ENCODE measurements around the gene ASIC3.
A peak's percentile ranks its signal among the peaks of the same experiment; 100 is the strongest.

Gene ASIC3

GRCh38 chr7:151079199-151079910 lies 31.0 kb downstream of the ASIC3 start:
- peak overlapping the region; percentile 92 for H3K9ac ChIP-seq (ENCODE audit: low read length)
- H3K4me3 ChIP-seq (ENCODE audit: low read length) = peak overlapping the region; percentile 84
- peaks cover 52% of the 10 kb centered on the region for H3K79me2 ChIP-seq (ENCODE audit: low read length)
- peaks cover 15% of the 10 kb centered on the region; the same call in 1 of the 2 replicates for H3F3A ChIP-seq (ENCODE audit: insufficient read depth, low read length)
- peaks cover 3% of the 10 kb centered on the region; the same call in 1 of the 2 replicates for H3K36me3 ChIP-seq (replicated peaks; ENCODE audit: insufficient read depth, low read length)
- no peak overlapping the region for H2AFZ ChIP-seq (ENCODE audit: low read length)
- peaks cover 19% of the 10 kb centered on the region for H3K4me1 ChIP-seq (ENCODE audit: low read length)
- no peak overlapping the region for H3K27ac ChIP-seq (ENCODE audit: low read length)
- H3K4me2 ChIP-seq (ENCODE audit: low read depth, low read length) = peak overlapping the region; percentile 71
- H3K9me2 ChIP-seq (replicated peaks; ENCODE audit: insufficient read depth, low read length) = no peaks in the 10 kb centered on the region
- no peaks in the 10 kb centered on the region for H3K9me3 ChIP-seq (replicated peaks; ENCODE audit: insufficient read depth, low read length)
- DNase-seq = no peak
- no peaks in the 10 kb centered on the region for H4K20me1 ChIP-seq (ENCODE audit: insufficient read depth, low read length)
- no peak for TF ChIP-seq EZH2 (optimal IDR thresholded peaks at IDR 0.05; ENCODE audit: low read depth, low read length)
- no peak for TF ChIP-seq CTCF (IDR thresholded peaks at IDR 0.05; ENCODE audit: low read length)
- TF ChIP-seq EZH2phosphoT487 (IDR thresholded peaks at IDR 0.05; ENCODE audit: low read length) = no peak
- H3K27me3 ChIP-seq (replicated peaks; ENCODE audit: insufficient read depth, low read length) = no peaks in the 10 kb centered on the region

GRCh38 chr7:151080067-151080521 lies 31.8 kb downstream of the ASIC3 start:
- H3K9me2 ChIP-seq (replicated peaks; ENCODE audit: insufficient read depth, low read length) = no peaks in the 10 kb centered on the region
- peaks cover 19% of the 10 kb centered on the region for H3K4me1 ChIP-seq (ENCODE audit: low read length)
- no peaks in the 10 kb centered on the region for H4K20me1 ChIP-seq (ENCODE audit: insufficient read depth, low read length)
- TF ChIP-seq EZH2phosphoT487 (IDR thresholded peaks at IDR 0.05; ENCODE audit: low read length) = no peak
- no peak for TF ChIP-seq EZH2 (optimal IDR thresholded peaks at IDR 0.05; ENCODE audit: low read depth, low read length)
- TF ChIP-seq CTCF (IDR thresholded peaks at IDR 0.05; ENCODE audit: low read length) = no peak
- peak; percentile 43 for DNase-seq
- peak overlapping the region; percentile 84 for H3K4me3 ChIP-seq (ENCODE audit: low read length)
- H3K9me3 ChIP-seq (replicated peaks; ENCODE audit: insufficient read depth, low read length) = no peaks in the 10 kb centered on the region
- H3K79me2 ChIP-seq (ENCODE audit: low read length) = peaks cover 52% of the 10 kb centered on the region
- H2AFZ ChIP-seq (ENCODE audit: low read length) = peak overlapping the region; percentile 70
- H3K27me3 ChIP-seq (replicated peaks; ENCODE audit: insufficient read depth, low read length) = no peaks in the 10 kb centered on the region
- H3K4me2 ChIP-seq (ENCODE audit: low read depth, low read length) = peak overlapping the region; percentile 71
- H3K36me3 ChIP-seq (replicated peaks; ENCODE audit: insufficient read depth, low read length) = 0 out of 2 replicates have a peak, but pooled peaks cover 3% of the 10 kb centered on the region
- peaks cover 17% of the 10 kb centered on the region; the same call in 1 of the 2 replicates for H3F3A ChIP-seq (ENCODE audit: insufficient read depth, low read length)
- H3K9ac ChIP-seq (ENCODE audit: low read length) = peak overlapping the region; percentile 92
- H3K27ac ChIP-seq (ENCODE audit: low read length) = peak overlapping the region; percentile 45; the same call in 1 of the 2 replicates

GRCh38 chr7:151080522-151081169 lies 32.3 kb downstream of the ASIC3 start, which contains the start of gene FASTK:
Gene FASTK (minus strand): TSS chr7:151080809. CDS start chr7:151080766, 43 bp downstream.
- peak within 1 kb of the TSS; percentile 70 for H2AFZ ChIP-seq (ENCODE audit: low read length)
- H3K9ac ChIP-seq (ENCODE audit: low read length) = peak within 1 kb of the TSS; percentile 92
- TF ChIP-seq EZH2phosphoT487 (IDR thresholded peaks at IDR 0.05; ENCODE audit: low read length) = no peak
- no peak for TF ChIP-seq CTCF (IDR thresholded peaks at IDR 0.05; ENCODE audit: low read length)
- TF ChIP-seq EZH2 (optimal IDR thresholded peaks at IDR 0.05; ENCODE audit: low read depth, low read length) = no peak
- H3K9me3 ChIP-seq (replicated peaks; ENCODE audit: insufficient read depth, low read length) = no peaks in the 10 kb centered on the region
- no peaks in the 10 kb centered on the region for H3K9me2 ChIP-seq (replicated peaks; ENCODE audit: insufficient read depth, low read length)
- no peaks in the 10 kb centered on the region for H3K27me3 ChIP-seq (replicated peaks; ENCODE audit: insufficient read depth, low read length)
- peak within 1 kb of the TSS; percentile 84 for H3K4me3 ChIP-seq (ENCODE audit: low read length)
- 0 out of 2 replicates have a peak, but pooled peaks cover 3% of the 10 kb centered on the region for H3K36me3 ChIP-seq (replicated peaks; ENCODE audit: insufficient read depth, low read length)
- peak; percentile 97 for DNase-seq
- H3K79me2 ChIP-seq (ENCODE audit: low read length) = peaks cover 52% of the 10 kb centered on the region
- H3K27ac ChIP-seq (ENCODE audit: low read length) = peak within 1 kb of the TSS; percentile 45; the same call in 1 of the 2 replicates
- H3K4me2 ChIP-seq (ENCODE audit: low read depth, low read length) = peak within 1 kb of the TSS; percentile 71
- H3K4me1 ChIP-seq (ENCODE audit: low read length) = peaks cover 22% of the 10 kb centered on the region
- H3F3A ChIP-seq (ENCODE audit: insufficient read depth, low read length) = peaks cover 16% of the 10 kb centered on the region; the same call in 1 of the 2 replicates
- H4K20me1 ChIP-seq (ENCODE audit: insufficient read depth, low read length) = no peaks in the 10 kb centered on the region

Measured in MM.1S (cell line).